ENCODE results near the gene MED26.
"Not testable (repeated sequence)": the region's sequence is repeated elsewhere in the genome, so short reads cannot be mapped to it uniquely, and the experiment has no call there.

Gene MED26, protein sequence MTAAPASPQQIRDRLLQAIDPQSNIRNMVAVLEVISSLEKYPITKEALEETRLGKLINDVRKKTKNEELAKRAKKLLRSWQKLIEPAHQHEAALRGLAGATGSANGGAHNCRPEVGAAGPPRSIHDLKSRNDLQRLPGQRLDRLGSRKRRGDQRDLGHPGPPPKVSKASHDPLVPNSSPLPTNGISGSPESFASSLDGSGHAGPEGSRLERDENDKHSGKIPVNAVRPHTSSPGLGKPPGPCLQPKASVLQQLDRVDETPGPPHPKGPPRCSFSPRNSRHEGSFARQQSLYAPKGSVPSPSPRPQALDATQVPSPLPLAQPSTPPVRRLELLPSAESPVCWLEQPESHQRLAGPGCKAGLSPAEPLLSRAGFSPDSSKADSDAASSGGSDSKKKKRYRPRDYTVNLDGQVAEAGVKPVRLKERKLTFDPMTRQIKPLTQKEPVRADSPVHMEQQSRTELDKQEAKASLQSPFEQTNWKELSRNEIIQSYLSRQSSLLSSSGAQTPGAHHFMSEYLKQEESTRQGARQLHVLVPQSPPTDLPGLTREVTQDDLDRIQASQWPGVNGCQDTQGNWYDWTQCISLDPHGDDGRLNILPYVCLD

DNA sequence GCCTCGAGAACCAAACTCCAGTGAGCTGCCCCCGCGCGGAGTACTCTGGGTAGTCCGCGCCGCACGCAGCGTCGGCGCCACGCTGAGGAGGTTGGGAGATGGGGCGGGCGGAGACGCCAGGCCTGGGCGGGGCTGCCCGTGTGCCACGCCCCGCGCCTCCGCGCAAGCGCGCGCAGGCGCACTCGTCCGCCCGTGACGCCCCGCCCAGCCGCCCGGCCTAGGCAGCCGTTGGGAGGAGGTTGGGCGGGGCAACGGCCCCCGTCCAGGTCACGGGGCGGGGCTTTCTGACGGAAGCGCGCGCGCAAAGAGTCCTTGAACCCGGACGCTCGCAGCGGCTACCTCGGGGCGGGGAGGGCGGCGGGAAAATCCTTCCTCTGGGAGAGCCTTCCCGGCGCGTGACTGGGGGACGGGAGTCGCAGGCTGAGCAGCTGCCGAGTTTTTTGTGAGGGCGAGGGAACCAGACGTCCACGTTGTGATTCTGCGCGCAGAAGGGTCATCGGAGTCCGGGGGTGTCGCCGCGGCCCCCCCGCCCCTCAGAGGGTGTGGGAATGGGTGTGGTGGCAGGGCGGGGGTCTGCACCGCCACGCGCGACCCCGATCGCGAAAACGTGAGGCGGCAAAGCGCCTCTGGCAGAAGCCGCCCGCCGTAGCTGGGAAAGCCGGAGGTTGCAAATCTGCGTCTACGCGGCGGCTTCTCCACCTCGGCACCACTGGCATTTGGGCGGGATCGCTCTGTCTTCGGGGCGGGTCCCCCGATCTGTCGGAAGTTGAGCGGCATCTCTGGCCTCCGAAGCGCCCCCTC is at the start of gene MED26:
Gene MED26 (minus strand): TSS at position 22 of the 801 bp plus-strand sequence. CDS start 261 bp downstream, outside the sequence.
- peak; percentile 39 to 81 for DNase-seq

DNA sequence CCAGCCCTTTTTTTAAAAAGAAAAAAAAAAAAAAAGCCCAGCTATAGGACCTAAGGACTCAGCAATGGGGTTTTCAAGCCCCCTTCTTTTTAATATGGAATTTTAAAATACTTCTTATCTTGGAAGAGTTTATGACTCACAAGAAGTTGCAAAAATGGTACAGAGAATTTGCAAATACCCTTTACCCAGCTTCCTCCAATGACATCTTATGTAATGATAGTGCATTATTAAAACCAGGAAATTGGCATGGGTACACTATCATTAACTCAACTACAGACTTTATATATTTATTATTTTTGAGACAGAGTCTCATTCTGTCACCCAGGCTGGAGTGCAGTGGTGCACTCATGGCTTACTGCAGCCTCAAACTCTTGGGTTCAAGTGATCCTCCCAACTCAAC is 49.1 kb upstream of the MED26 start:
- no peak for DNase-seq

DNA sequence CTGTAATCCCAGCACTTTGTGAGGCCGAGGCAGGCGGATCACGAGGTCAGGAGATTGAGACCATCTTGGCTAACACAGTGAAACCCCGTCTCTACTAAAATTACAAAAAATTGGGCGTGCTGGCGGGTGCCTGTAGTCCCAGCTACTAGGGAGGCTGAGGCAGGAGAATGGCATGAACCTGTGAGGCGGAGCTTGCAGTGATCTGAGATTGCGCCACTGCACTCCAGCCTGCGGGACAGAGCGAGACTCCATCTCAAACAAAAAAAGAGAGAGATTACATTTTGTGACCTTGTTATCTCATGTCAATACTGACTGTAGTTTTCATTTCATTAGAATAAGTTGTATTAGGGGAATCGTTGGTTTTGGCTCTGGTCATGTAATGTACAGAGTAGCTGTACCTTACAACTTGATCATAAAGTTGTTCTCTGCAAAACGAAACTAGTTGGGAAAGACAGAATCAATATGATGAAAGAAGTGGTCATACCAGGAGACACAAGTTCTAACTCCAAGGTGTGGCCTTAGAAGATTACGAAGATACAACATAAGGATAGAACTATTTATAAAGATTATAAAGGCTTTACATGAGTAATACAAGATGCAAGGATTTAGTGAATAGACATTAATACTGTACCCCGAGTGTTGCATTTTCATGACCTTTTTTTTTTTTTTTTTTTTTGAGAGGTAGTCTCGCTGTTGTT is 48.2 kb upstream of the MED26 start:
- DNase-seq: no peak

DNA sequence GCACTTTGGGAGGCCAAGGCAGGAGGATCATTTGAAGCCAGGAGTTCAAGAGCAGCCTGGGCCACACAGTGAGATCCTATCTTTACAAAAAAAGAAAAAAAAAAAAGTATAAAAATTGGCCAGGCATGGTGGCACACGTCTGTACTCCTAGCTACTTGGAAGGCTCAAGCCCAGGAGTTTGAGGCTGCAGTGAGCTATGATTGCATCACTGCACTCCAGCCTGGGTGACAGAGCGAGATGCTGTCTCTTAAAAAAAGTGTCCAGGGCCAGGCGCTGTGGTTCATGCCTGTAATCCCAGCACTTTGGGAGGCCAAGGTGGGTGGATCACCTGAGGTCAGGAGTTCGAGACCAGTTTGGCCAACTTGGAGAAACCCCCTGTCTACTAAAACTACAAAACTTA is 45.8 kb upstream of the MED26 start:
- DNase-seq: not testable (repeated sequence)

DNA sequence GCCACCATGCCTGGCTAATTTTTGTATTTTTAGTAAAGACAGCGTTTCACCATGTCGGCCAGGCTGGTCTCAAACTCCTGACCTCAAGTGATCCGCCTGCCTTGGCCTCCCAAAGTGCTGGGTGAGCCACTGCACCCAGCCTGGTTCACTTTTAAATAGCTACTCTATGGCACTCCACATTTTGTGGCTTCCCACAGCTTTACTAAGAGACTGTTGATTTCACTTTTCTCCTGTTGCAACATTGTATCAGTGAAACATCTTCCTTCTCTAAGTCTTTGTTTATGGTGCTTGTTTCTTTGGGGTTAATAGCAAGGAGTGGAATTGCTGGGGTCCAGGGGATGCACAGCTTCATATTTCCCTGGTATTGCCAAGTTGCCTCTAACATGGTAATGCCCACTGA is 45.2 kb upstream of the MED26 start:
- no peak for DNase-seq

DNA sequence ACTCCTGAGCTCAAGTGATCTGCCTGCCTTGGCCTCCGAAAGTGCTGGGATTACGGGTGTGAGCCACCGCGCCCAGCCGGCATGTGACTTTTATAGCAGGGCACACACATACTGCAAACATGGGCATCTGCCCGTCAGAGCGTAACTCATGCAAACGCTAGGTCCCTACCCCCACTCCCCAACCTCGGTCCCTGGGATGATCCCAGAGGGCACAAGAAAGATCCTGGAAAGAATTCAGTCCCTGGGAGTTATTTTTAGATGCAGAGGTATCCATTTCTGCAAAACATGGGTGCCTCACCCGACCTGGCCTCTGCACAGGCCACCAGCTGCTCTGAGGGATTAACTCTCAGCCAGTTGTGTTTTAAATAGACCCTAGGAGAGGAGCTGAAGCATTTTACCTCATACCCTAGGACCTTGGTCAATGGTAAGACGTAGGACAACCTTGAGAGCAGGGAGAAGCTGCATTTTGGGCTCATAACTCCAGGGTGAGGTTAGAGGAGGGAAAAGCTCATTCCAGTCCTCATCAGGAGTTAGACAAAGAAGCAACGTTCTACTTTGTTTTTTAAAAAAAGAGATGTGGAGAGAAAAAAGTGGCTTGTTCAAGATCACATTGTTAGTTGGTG is 43.8 kb upstream of the MED26 start:
- no peak for DNase-seq

DNA sequence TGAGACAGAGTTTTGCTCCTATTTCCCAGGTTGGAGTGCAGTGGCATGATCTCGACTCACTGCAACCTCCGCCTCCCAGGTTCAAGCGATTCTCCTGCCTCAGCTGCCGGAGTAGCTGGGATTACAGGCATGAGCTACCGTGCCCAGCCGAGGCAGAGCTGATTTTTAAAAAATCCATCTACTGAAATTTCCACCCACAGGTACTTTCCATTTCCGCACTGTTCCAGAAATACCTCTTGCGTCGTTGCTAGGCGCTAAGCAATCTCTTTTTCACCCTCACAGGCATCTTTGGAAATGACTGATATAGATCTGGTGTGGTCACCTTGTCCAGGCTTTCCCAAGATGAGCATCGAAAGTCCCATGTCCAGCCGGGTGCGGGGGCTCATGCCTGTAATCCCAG is 42.3 kb upstream of the MED26 start:
- DNase-seq: no peak

DNA sequence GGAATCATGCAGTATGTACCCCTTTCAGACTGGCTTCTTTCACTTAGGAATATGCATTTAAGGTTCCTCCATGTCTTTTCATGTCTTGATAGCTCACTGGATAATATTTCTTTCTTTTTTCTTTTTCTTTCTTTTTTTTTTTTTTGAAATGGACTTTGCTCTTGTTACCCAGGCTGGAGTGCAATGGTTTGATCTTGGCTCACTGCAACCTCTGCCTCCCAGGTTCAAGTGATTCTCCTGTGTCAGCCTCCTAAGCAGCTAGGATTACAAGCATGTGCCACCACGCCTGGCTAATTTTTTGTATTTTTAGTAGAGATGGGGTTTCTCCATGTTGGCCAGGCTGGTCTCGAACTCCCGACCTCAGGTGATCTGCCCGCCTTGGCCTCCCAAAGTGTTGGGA is 40.7 kb upstream of the MED26 start:
- not testable (repeated sequence) for DNase-seq

DNA sequence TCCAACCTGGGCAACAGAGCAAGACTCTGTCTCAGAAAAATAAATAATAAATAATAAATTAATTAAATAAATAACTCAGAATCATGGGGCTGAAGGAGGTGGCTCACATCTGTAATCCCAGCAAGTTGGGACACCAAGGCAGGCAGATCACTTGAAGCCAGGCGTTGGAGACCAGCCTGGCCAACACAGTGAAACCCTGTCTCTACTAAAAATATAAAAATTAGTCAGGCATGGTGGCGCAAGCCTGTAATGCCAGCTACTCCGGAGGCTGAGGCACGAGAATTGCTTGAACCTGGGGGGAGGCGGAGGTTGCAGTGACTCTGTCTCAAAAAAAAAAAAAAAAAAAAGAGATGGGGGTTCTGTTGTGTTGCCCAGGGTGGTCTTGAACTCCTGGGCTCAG is 40.2 kb upstream of the MED26 start:
- no peak for DNase-seq

DNA sequence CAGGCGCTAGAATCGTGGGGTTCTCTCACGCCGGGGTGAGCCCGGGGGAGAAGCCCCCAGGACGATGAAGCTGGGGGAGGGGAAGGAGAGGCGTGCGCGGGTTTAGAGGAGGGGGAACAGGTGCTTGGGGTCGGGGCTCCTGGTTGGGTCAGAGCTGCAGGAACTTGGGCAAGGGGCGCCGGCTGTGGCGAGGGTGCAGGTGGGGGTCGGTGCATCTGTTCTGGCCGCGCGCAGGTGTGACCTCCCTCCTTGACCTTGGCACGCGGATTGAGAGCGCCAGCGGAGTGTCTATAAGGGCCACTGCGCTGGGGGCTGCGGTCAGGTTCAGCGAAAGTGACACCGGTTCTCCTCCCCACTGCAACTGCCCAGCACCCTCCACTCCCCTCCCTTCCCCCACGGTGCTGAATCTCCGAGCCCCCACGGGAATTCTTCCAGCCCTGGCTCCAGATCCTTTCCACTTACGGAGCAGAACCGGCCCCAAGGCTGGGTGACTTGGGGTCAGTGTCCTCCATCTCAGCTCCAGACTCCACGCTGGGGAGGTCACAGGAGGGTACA is 33.6 kb upstream of the MED26 start:
- no peak for DNase-seq

DNA sequence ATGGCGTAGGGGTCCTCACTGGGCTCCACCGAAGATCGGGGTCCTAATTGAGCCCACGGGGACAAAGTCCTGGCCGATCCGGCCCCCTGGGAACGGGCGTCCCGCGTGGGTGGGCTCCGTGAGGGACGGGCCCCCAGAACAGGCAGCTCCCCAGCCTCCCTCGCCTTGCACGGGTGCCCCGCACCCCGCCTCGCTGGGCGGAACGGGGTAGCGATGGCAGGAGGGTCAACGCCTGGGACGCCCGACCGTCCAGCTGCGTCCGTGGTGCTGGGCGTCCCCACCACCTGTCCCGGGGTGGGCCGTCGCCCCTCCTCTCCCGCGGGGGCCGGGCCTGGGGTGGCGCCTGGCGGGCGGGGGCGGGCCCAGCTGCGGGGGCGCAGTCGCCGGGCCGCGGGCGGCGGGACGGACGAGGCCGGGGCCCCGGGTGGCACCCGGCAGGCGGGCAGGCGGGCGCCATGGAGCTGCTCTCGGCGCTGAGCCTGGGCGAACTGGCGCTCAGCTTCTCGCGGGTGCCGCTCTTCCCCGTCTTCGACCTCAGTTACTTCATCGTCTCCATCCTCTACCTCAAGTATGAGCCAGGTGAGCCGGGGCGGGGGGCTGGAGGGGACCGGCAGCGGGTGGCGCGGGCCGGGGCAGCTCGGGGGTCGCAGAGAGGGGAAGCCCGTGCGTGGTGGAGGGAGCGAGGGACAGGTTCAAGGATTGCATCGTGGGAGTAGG is 32.9 kb upstream of the MED26 start, which contains the start of gene TMEM38A:
Gene TMEM38A (plus strand): TSS at position 377 of the 717 bp plus-strand sequence. CDS start 79 bp downstream, at position 456.
- DNase-seq: no peak

DNA sequence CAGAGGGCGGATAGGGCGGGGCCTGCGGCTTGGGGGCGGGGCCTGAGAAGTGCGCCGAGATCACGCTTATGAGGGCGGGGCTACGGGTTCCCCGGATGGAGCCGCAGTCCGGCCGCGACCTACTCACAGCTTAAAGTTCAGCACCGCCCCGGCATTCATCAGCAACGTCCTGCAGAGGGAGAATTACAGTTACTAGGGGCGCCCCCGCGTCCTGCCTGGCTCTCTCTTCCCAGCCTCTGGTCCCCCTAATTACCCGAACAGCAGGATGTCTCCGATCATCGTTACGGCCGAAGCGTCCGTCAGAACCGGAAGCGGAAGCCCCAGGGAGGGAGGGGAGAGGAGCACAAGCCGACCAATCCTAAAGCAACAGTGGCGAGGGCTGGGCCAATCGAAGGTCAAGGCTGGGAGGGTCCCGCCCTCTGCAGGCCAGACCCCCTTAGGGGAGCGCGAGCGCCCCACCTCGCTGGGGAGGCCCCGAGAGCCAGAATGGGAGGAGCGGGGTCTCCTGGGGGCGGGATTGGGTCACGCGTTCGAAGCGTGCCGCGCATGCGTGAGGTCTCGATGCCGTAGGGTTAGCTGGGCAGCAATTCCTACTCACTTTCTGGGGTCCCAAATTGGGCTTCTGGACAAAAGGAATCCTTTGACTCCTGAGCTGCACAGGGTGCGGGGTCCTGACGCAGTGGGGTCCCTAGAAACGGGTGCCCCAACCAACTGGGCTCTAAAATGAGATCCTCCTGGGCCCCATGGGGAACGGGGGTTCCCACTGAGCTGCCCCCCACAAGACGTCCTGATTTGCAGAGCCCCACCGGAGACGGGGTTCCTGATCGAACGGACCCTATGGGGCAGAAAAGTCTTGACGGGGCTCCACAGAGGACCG is 32.1 kb upstream of the MED26 start, which contains the start of gene SMIM7:
Gene SMIM7 (minus strand): TSS at position 313 of the 877 bp plus-strand sequence. CDS start 34 bp downstream, at position 279.
- DNase-seq: peak; percentile 92 to 97

DNA sequence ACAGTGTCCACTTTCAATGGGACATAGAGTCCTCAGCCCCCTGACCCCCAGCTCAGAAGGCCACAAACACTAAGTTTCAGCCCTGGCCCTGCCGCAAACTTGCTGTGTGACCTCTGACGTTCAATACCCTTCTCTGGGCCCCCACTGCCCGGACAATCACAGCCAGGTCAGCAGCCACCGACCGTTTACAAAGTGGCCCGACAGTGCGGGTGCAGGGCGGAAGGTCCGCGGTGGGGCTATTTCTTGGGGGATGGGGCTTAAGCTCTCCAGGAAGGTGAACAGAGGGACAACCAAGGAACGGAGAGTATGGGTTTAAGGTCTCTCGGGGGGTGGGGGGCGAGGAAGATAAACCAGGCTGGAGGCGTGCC is 31.4 kb upstream of the MED26 start:
- DNase-seq: no peak

DNA sequence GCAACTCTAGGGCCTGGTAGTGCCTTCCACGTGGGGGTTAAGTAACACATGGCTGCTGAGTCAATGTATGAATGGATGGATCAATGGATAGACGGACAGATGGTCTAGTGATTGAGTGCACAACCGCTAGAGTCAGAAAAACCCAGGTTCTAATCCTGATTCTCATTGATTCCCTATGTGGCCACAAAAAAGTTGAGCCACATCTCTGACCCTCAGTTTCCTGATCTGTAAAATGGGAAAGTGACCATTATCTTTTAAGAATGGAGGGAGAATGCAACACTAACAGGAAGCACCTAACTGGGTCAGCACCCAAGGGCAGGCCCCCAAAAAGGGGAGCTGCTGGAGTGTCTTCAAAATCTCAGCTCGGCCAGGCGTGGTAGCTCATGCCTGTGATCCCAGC is 29.4 kb upstream of the MED26 start:
- no peak for DNase-seq

DNA sequence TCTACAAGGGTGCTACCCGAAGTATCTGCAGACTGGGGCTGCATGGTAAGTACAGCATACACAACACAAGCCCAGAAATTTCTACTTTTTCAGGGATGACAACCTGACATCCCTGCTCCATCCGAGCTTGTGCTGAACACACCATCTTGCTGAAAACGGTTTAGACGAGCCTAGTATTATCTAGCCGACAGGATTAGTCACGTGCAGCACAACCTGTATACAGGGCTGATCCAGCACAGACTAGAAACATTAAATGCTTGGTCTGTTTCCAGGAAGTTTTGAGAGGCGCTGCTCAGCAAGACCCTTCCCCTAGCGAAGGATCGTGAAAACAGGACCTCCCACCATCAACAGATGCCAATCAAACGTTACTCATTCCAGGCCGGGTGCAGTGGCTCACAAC is 27.7 kb upstream of the MED26 start:
- no peak for DNase-seq

DNA sequence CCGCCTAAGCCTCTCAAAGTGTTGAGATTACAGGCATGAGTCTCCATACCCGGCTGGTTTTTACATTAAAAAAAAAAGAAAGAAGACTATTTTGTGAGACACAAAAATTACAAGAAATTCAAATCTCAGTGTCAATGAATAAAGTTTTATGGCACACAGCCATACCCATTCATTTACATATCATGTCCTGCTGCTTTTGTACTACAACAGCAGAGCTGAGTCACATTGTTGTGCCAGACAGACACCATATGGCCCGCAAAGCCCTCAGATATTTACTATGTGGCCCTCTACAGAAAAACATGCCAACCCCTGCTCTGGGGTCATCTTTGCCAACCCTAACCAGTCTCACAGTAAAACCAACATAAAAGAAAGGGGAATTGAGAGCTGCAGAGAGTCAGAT is 26.6 kb upstream of the MED26 start:
- no peak for DNase-seq

DNA sequence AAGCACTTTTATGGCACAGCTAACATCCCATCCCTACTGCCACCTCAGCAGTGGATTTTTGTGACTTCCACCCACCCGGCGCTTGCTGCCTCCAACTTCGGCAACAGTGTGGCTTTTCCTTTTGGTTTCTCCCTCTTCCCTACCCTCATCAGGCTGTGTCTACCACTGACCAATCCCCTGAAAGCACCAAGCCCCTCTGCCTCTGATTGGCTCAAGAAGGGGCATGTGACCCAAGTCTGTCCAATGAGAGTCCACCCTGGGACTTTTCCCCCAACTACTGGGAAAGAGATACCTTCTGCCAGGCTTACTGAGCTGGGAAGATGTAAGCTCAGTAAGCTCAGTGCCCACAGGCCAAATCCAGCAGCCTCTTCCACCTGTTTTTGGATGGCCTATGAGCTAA is 26.1 kb upstream of the MED26 start:
- no peak for DNase-seq

DNA sequence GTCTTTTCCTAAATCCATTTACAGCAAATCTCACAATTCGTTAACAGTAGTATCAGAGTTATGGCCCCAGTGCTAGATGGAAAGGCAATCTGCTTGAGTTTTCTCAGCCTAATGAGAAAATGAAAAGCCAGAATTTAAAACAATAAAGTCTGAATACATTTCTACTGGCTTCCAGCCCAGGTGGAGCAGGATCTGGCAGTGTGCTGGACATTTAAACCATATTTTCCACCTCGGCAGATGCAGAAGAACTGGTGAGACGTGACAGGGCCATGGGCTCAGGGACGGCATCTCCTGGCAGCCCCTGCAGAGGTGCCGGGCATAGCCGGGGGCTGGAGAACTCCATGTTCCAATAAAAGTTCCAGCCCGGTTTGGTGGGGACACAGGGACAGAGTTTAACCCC is 24.9 kb upstream of the MED26 start:
- no peak for DNase-seq

DNA sequence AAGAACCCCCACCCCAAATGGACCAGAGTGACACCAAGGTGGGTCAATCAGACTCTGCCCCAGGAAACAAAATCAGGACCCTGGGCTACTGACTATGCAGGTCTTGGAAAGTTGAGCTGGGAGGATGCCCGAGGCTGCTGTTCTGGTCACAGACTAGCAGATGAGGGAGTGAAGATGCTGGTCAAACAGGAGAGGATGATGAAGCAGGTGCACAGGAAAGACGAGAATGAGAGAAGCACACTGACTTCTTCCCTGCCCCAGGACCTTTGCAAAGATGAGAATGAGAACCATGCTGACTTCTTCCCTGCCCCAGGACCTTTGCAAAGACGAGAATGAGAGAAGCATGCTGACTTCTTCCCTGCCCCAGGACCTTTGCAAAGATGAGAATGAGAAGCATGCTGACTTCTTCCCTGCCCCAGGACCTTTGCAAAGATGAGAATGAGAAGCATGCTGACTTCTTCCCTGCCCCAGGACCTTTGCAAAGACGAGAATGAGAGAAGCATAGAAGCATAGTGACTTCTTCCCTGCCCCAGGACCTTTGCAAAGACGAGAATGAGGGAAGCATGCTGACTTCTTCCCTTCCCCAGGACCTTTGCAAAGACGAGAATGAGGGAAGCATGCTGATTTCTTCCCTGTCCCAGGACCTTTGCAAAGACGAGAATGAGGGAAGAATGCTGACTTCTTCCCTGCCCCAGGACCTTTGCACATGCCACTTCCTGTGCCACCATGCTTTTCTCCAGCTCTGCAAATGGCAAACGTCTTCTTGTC is 23.6 kb upstream of the MED26 start:
- not testable (repeated sequence) for DNase-seq

DNA sequence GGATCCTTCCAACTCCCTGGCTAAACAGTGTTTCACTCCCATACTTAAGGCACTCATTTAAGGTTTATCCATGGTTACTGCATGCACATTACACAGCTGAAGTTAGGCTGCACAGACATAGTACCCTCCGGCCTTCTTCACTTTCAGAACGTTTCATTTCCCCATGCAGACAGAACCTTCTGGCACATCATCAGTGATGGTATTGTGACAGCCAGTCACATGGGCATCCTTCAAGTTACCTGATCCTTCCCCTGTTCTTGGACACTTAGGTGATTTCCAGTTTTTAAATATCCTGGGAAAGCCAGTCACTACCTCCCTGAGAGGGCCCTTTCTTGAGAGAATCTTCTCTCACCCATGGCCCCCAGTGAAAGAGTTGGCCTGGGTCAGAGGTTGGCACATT is 22.8 kb upstream of the MED26 start:
- DNase-seq: no peak
